HG03095 (cell line): ENCODE results near the gene ITGB3BP.
"Not testable (repeated sequence)": the region's sequence is repeated elsewhere in the genome, so short reads cannot be mapped to it uniquely, and the experiment has no call there.

Experiments
- ATAC-seq: cut with Tn5 transposase; IDR thresholded peaks from one replicate; pipeline ENCODE4 v1.9.1; 2021; ENCODE audit warnings: moderate library complexity; ENCODE audit not compliant: unreplicated experiment

ITGB3BP gene

GRCh38 chr1:63423649-63424048 is 99.4 kb downstream of the ITGB3BP start:
- no peak for ATAC-seq

- not testable (repeated sequence) for ATAC-seq
Measured at GRCh38 chr1:63420746-63421145, 102.3 kb downstream of the ITGB3BP start.

- no peak for ATAC-seq
Measured at GRCh38 chr1:63418101-63418500, 104.9 kb downstream of the ITGB3BP start.

- no peak for ATAC-seq
Measured at GRCh38 chr1:63414691-63415365, 108.2 kb downstream of the ITGB3BP start.

GRCh38 chr1:63413394-63413793 is 109.6 kb downstream of the ITGB3BP start:
- no peak for ATAC-seq

GRCh38 chr1:63411066-63411465 is 112.0 kb downstream of the ITGB3BP start:
- ATAC-seq, result no peak

- no peak for ATAC-seq
Measured at GRCh38 chr1:63408331-63408730, 114.7 kb downstream of the ITGB3BP start.

- no peak for ATAC-seq
Measured at GRCh38 chr1:63407002-63407401, 116.0 kb downstream of the ITGB3BP start.

- no peak for ATAC-seq
Measured at GRCh38 chr1:63405987-63406386, 117.0 kb downstream of the ITGB3BP start.

GRCh38 chr1:63405021-63405420 is 118.0 kb downstream of the ITGB3BP start:
- no peak for ATAC-seq

GRCh38 chr1:63403386-63403785 is 119.6 kb downstream of the ITGB3BP start:
- ATAC-seq, result no peak

- no peak for ATAC-seq
Measured at GRCh38 chr1:63401945-63402344, 121.1 kb downstream of the ITGB3BP start.
